ENCODE results near the gene COLQ. TPM values are rescaled to one million over a fixed set of nuclear protein-coding genes. Genes with fewer than 3 reads are reported as not detected.

Gene COLQ
- total RNA-seq, 6 experiments from 2014 or later, result 0.25 to 1.2 (median 0.83) TPM

DNA sequence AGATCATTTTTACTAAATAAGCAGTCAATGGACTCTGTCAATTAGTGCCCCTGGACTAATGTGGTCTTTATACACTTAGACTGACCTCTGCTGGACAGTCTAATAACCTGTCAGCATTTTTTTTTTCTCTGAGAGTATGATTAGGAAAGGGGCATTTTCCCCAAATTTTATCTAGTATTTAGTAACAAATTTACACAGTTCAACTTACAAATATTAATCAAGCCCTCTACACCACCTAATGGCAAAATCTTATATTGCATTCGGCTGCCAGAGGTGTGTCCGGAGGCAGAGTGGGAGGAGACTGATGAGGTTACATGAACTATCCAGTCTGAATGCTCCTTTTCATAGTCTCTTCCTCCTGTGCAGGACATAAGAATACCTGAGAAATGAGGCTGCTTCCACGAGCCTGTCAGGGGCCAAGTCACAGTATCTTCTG lies 36.0 kb upstream of the COLQ start:
- Histone ChIP-seq H3K9me3 (no peaks in the 10 kb centered on the region), H3K4me3 (no peak overlapping the region), H3K27ac (peak overlapping the region in 1 of 3 donors; percentile 26), H3K27me3 (no peaks in the 10 kb centered on the region), H3K36me3 (peaks cover 0 to 12% (median 4%) of the 10 kb centered on the region in 4 donors), H3K4me1 (peaks cover 0 to 32% (median 6%) of the 10 kb centered on the region in 4 donors)
- intact Hi-C loops (cut with DNase I), result loop anchor here in 1 of 2 donors (10.0 kb wide), 1 partner anchor 123 kb away; no protein-coding TSS in a partner anchor
- 0% methylated on average over 3 of the region's 3 CpGs for WGBS (ENCODE audit: insufficient coverage, low coverage, low lambda C conversion rate, missing lambda C conversion rate)
- TF ChIP-seq, protein P1, sequence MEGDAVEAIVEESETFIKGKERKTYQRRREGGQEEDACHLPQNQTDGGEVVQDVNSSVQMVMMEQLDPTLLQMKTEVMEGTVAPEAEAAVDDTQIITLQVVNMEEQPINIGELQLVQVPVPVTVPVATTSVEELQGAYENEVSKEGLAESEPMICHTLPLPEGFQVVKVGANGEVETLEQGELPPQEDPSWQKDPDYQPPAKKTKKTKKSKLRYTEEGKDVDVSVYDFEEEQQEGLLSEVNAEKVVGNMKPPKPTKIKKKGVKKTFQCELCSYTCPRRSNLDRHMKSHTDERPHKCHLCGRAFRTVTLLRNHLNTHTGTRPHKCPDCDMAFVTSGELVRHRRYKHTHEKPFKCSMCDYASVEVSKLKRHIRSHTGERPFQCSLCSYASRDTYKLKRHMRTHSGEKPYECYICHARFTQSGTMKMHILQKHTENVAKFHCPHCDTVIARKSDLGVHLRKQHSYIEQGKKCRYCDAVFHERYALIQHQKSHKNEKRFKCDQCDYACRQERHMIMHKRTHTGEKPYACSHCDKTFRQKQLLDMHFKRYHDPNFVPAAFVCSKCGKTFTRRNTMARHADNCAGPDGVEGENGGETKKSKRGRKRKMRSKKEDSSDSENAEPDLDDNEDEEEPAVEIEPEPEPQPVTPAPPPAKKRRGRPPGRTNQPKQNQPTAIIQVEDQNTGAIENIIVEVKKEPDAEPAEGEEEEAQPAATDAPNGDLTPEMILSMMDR (IDR thresholded peaks at IDR 0.05), result peak; percentile 70 to 75 (median 72)
- TF ChIP-seq POLR2A (IDR thresholded peaks at IDR 0.05), result no peak
- peak; percentile 84 to 92 (median 88) for ATAC-seq
- DNase-seq, result peak in 2 of 3 donors; percentile 27 to 70

GRCh38 chr3:15556512-15556911 lies 35.0 kb upstream of the COLQ start:
- Histone ChIP-seq H3K27ac (peak overlapping the region in 1 of 3 donors; percentile 26), H3K36me3 (peaks cover 0 to 8% (median 3%) of the 10 kb centered on the region in 4 donors), H3K9me3 (no peaks in the 10 kb centered on the region), H3K4me1 (peaks cover 0 to 32% (median 3%) of the 10 kb centered on the region in 4 donors), H3K27me3 (no peaks in the 10 kb centered on the region), H3K4me3 (no peak overlapping the region)
- intact Hi-C loops (cut with DNase I), result loop anchor here in 1 of 2 donors (10.0 kb wide), 1 partner anchor 122 kb away; no protein-coding TSS in a partner anchor
- ATAC-seq (peak in 2 of 4 donors; percentile 10 to 17), DNase-seq (no peak)
- 51% methylated on average over 2 of the region's 2 CpGs for WGBS (ENCODE audit: insufficient coverage, low coverage, low lambda C conversion rate, missing lambda C conversion rate)
- no peak for TF ChIP-seq POLR2A (IDR thresholded peaks at IDR 0.05)
- TF ChIP-seq, protein P1 (IDR thresholded peaks at IDR 0.05), result no peak

- ATAC-seq (peak; percentile 67 to 73 (median 73)), DNase-seq (no peak)
- WGBS (ENCODE audit: insufficient coverage, low coverage, low lambda C conversion rate, missing lambda C conversion rate), result 40% methylated on average over 3 of the region's 3 CpGs
- H3K27ac ChIP-seq, result peak overlapping the region in 1 of 3 donors; percentile 58
- no peak overlapping the region for H3K4me3 ChIP-seq
- H3K9me3 ChIP-seq, result no peaks in the 10 kb centered on the region
- peaks cover 0 to 32% (median 3%) of the 10 kb centered on the region in 4 donors for H3K4me1 ChIP-seq
- no peaks in the 10 kb centered on the region for H3K27me3 ChIP-seq
- intact Hi-C loops (cut with DNase I), result loop anchor here in 1 of 2 donors (10.0 kb wide), 1 partner anchor 119 kb away; no protein-coding TSS in a partner anchor
- TF ChIP-seq, protein P1 (IDR thresholded peaks at IDR 0.05), result no peak
- TF ChIP-seq POLR2A (IDR thresholded peaks at IDR 0.05), result no peak
- H3K36me3 ChIP-seq, result no peaks in the 10 kb centered on the region
These were observed 32.2 kb upstream of the COLQ start for GRCh38 chr3:15553749-15554148.

DNA sequence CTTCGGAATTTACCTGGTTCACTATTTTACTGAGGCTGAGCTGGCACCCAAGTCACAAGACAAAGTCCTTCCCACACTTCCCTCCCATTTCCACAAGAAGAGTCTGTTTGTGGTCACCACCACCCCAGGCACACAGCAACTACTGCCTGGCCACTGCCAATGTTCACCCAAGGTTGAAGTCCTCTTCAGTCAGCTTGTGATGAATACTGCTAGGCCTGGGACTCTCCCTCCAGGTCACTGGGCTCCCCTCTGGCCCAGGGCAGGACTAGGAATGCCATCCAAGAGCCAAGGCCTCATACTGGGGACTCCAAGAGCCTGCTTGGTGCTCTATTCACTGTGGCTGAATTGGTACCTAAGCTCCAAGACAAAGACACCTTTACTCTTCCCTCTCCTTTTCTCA lies 30.4 kb upstream of the COLQ start:
- Histone ChIP-seq H3K4me3 (no peak overlapping the region), H3K4me1 (peaks cover 0 to 21% (median 3%) of the 10 kb centered on the region in 4 donors), H3K27ac (no peak overlapping the region), H3K27me3 (no peaks in the 10 kb centered on the region), H3K36me3 (no peaks in the 10 kb centered on the region), H3K9me3 (no peaks in the 10 kb centered on the region)
- TF ChIP-seq, protein P1 (IDR thresholded peaks at IDR 0.05), result no peak
- ATAC-seq, result peak in 1 of 4 donors; percentile 51
- WGBS (ENCODE audit: insufficient coverage, low coverage, low lambda C conversion rate, missing lambda C conversion rate), result 86% methylated on average over 1 of the region's 1 CpG
- intact Hi-C loops (cut with DNase I), result loop anchor here in 1 of 2 donors (10.0 kb wide), 1 partner anchor 117 kb away; no protein-coding TSS in a partner anchor
- DNase-seq, result no peak
